ENCODE results near the gene RNF168.
A peak's percentile ranks its signal among the peaks of the same experiment; 100 is the strongest.

RNF168 gene

DNA sequence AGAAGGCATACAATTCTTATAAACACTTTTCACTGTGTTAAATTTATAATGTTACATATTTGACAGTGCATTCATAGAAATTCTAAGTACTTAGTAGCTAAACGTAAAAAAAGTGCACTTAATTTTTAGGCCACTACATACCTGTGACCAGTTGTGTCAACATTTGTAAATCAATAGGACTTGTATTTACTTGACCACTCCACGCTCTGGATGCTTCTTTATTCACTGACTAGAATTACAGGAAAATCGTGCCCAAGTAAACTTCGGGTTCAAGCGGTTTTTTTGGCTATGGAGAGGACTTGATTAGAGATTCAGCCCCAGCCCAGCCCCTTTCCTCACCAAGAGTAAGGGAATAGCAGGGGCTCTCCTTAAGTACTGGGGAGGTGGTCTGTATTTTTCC, 43.0 kb upstream of the RNF168 start:
- Histone ChIP-seq H3K9ac (no peak overlapping the region), H3K79me2 (no peaks in the 10 kb centered on the region), H3K4me1 (no peaks in the 10 kb centered on the region), H2AFZ (no peak overlapping the region), H3K27ac (no peak overlapping the region), H3K4me3 (ENCODE audit: low read depth, low read length) (no peak overlapping the region), H3K27me3 (ENCODE audit: control insufficient read depth, insufficient read depth, low read length) (no peaks in the 10 kb centered on the region), H3K9me3 (ENCODE audit: control insufficient read depth, low read length) (no peaks in the 10 kb centered on the region), H3K36me3 (ENCODE audit: control insufficient read depth, insufficient read depth, low read length) (no peaks in the 10 kb centered on the region), H3K4me2 (ENCODE audit: low read length) (no peak overlapping the region)
- TF ChIP-seq, protein P1, sequence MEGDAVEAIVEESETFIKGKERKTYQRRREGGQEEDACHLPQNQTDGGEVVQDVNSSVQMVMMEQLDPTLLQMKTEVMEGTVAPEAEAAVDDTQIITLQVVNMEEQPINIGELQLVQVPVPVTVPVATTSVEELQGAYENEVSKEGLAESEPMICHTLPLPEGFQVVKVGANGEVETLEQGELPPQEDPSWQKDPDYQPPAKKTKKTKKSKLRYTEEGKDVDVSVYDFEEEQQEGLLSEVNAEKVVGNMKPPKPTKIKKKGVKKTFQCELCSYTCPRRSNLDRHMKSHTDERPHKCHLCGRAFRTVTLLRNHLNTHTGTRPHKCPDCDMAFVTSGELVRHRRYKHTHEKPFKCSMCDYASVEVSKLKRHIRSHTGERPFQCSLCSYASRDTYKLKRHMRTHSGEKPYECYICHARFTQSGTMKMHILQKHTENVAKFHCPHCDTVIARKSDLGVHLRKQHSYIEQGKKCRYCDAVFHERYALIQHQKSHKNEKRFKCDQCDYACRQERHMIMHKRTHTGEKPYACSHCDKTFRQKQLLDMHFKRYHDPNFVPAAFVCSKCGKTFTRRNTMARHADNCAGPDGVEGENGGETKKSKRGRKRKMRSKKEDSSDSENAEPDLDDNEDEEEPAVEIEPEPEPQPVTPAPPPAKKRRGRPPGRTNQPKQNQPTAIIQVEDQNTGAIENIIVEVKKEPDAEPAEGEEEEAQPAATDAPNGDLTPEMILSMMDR (IDR thresholded peaks at IDR 0.05): no peak

DNA sequence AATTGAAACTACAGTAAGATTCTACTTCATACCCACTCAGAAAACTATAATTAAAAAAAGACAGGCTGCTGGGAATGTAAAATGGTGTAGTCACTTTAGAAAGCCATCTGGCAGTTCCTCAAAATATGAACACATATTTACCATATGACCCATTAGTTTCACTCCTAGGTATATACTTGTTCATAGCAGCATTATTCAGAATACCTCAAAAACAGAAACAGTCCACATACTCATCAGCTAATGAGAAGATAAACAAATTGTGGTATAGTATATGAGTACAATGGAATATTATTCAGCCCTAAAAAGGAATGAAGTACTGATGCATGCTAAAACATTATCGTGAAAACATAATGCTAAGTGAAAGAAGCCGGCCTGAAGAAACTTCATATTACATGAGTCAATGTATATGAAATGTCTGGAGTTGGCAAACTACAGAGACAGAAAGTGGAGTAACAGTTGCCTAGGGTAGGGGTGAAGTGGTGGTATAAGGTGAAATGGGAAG, 41.0 kb upstream of the RNF168 start:
- no peaks in the 10 kb centered on the region for H3K79me2 ChIP-seq
- TF ChIP-seq, protein P1 (IDR thresholded peaks at IDR 0.05): no peak
- no peak overlapping the region for H2AFZ ChIP-seq
- no peak overlapping the region for H3K4me2 ChIP-seq (ENCODE audit: low read length)
- no peak overlapping the region for H3K27ac ChIP-seq
- H3K27me3 ChIP-seq (ENCODE audit: control insufficient read depth, insufficient read depth, low read length): no peaks in the 10 kb centered on the region
- H3K9me3 ChIP-seq (ENCODE audit: control insufficient read depth, low read length): no peaks in the 10 kb centered on the region
- H3K4me3 ChIP-seq (ENCODE audit: low read depth, low read length): no peak overlapping the region
- no peak overlapping the region for H3K9ac ChIP-seq
- no peaks in the 10 kb centered on the region for H3K4me1 ChIP-seq
- no peaks in the 10 kb centered on the region for H3K36me3 ChIP-seq (ENCODE audit: control insufficient read depth, insufficient read depth, low read length)

DNA sequence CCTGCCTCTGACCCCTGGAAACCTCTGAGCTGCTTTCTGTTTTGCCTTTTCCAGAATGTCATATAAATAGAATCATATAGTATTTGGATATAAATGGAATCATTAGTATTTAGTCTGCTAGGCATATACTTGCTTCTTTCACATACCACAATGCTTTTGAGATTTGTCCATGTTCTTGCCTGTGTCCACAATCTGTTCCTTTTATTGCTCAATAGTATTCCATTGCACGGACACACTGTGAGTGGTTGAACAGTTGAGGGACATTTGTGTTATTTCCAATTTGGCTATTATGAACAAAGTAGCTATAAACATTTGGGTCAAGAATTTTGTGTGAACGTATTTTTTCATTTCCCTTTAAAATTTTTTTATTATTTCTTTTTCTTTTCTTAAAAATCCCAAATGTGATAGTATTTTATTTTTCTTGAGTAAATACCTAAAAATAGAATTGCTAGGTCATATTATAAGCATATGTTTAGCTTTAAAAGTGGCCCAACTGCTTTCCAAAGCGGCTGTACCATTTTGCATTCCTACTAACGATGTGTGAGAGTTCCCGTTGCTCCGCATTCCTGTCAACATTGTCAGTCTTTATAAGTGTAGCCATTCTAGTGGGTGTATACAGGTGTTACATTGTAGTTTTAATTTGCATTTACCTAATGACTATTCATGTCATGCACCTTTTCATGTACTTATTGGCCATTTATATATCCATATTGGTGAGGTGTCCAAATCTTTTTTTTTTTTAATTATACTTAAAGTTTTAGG, 38.3 kb upstream of the RNF168 start:
- no peak overlapping the region for H2AFZ ChIP-seq
- no peaks in the 10 kb centered on the region for H3K79me2 ChIP-seq
- no peaks in the 10 kb centered on the region for H3K9me3 ChIP-seq (ENCODE audit: control insufficient read depth, low read length)
- H3K4me1 ChIP-seq: no peaks in the 10 kb centered on the region
- H3K4me3 ChIP-seq (ENCODE audit: low read depth, low read length): no peak overlapping the region
- no peak overlapping the region for H3K27ac ChIP-seq
- TF ChIP-seq, protein P1 (IDR thresholded peaks at IDR 0.05): no peak
- no peaks in the 10 kb centered on the region for H3K27me3 ChIP-seq (ENCODE audit: control insufficient read depth, insufficient read depth, low read length)
- H3K36me3 ChIP-seq (ENCODE audit: control insufficient read depth, insufficient read depth, low read length): no peaks in the 10 kb centered on the region
- no peak overlapping the region for H3K9ac ChIP-seq
- no peak overlapping the region for H3K4me2 ChIP-seq (ENCODE audit: low read length)

DNA sequence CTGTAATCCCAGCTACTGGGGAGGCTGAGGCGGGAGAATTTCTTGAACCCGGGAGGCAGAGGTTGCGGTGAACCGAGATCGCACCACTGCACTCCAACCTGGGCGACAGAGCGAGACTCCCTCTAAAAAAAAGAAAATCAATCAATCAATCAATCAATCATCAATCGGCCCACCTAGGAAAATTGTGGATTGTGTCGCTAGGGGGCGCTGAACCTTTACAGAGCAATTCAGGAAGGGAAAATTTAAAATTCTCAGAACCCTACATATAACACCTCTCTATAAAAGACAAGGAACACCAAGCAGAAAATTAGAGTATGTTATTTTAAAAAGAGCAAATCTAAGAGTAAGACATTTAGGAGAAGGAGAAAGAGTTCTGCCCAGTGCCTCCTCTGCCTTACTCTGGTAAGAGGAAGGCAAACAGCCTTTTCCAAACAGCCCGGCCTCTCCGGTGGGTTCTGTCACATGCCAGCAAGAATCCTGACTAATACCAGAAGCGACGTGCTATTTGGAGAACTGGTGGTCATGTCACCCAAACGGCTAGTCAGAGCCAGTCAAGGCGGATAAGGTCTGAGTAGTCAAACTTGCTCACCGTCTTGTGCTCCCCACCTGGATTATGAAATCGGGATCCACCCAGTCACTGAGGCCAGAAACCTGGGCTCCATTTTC, 33.9 kb upstream of the RNF168 start:
- TF ChIP-seq, protein P1 (IDR thresholded peaks at IDR 0.05): peak; percentile 68
- Histone ChIP-seq H3K27ac (no peak overlapping the region), H2AFZ (no peak overlapping the region), H3K27me3 (ENCODE audit: control insufficient read depth, insufficient read depth, low read length) (no peaks in the 10 kb centered on the region), H3K79me2 (no peaks in the 10 kb centered on the region), H3K36me3 (ENCODE audit: control insufficient read depth, insufficient read depth, low read length) (no peaks in the 10 kb centered on the region), H3K4me2 (ENCODE audit: low read length) (no peak overlapping the region), H3K9me3 (ENCODE audit: control insufficient read depth, low read length) (no peaks in the 10 kb centered on the region), H3K9ac (no peak overlapping the region), H3K4me3 (ENCODE audit: low read depth, low read length) (no peak overlapping the region), H3K4me1 (no peaks in the 10 kb centered on the region)
